Activated T-helper 17 cell treated with anti-CD3 and anti-CD28 coated beads, Interleukin-2, amount 50 U/mL, for 72 hours (primary cell): ENCODE measurements around the gene ADPRM. TPM values are rescaled to one million over a fixed set of nuclear protein-coding genes. Genes with fewer than 3 reads are reported as not detected.

Experiments used
- ATAC-seq: fragments of 150-1000 bp; cut with Tn5 transposase; replicated peaks from 2 replicates; pipeline ENCODE4 v1.10.0; 2021; ENCODE audit warnings: mild to moderate bottlenecking, moderate library complexity
- H3K27ac Mint-ChIP-seq: one replicate; pipeline ENCODE4 v1.8.0; 2022; ENCODE audit warnings: mixed read lengths
- H3K27me3 Mint-ChIP-seq: one replicate; pipeline ENCODE4 v1.8.0; 2022; ENCODE audit warnings: mixed read lengths
- H3K36me3 Mint-ChIP-seq: one replicate; pipeline ENCODE4 v1.8.0; 2022; ENCODE audit warnings: low read depth, mild to moderate bottlenecking, mixed read lengths
- H3K4me1 Mint-ChIP-seq: one replicate; pipeline ENCODE4 v1.8.0; 2022; ENCODE audit warnings: mixed read lengths
- H3K4me3 Mint-ChIP-seq: one replicate; pipeline ENCODE4 v1.8.0; 2022; ENCODE audit warnings: mild to moderate bottlenecking, mixed read lengths
- H3K9me3 Mint-ChIP-seq: one replicate; pipeline ENCODE4 v1.8.0; 2022; ENCODE audit warnings: mixed read lengths
- total RNA-seq, 2 donors: library from RNA; stranded (reverse); gene quantifications; one replicate each; pipeline ENCODE4 v1.2.3, GENCODE V29; 2022

The ADPRM gene, protein sequence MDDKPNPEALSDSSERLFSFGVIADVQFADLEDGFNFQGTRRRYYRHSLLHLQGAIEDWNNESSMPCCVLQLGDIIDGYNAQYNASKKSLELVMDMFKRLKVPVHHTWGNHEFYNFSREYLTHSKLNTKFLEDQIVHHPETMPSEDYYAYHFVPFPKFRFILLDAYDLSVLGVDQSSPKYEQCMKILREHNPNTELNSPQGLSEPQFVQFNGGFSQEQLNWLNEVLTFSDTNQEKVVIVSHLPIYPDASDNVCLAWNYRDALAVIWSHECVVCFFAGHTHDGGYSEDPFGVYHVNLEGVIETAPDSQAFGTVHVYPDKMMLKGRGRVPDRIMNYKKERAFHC
- 10 to 100 TPM; 10.9 to 11.4 TPM for total RNA-seq

DNA sequence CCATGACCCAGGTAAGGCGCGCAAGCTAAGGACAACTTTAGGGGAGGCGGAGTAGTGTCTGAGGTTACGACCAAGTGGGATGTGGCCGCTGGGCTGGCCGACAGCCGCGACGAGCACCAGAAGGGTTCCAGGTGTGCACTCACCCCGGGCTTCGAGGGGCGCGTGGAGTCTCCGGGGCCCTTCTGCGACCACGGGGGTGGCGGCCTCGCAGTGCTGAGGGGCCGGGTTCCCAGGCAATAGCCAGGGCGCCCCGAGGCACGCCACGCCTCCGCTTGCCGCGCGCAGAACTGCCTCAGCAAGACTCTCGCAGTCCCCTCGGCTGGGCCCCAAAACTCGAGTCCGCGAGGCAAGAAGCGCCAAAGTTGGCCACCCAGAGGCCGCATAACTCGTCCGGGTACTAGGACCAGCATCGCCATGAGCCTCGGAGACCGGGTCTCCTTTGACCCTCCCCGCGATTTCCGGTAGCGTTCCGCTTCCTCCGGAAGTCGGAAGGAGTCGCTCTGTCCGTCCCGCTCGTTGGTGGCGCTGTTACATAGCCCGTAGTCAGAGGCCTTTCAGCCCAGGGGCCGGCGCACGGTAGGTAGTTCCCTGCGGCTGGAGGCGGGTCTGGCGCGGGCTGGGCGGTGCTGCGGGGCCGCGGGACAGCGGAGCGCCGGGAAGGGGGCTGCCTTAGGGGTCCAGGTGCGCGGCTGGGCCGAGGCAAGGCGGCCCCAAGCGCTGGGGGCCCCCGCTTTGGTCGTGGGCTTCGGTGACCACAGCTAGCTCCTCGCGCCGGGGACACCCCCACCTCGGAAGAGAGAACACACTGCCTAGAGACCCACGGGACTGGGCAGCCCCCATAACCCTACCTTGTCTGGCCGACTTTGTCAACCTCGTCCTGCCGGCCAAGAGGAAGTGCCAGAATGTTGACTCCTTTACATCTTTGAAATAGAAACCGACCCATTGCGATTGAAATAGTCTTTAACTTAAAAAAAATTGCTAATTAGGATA is at the start of gene ADPRM, which contains the start of gene SCO1:
TSS of gene ADPRM (plus strand) at position 503 of the 990 bp plus-strand sequence. CDS start 7,333 bp downstream, outside the sequence.
TSS of gene SCO1 (minus strand) at position 442 of the 990 bp plus-strand sequence. CDS start at position 416, 26 bp downstream.
- Mint-ChIP-seq H3K4me3 (peak within 1 kb of the TSS; percentile 96), H3K4me1 (peaks cover 19% of the 10 kb centered on the region), H3K27me3 (no peaks in the 10 kb centered on the region), H3K36me3 (peaks cover 50% of the 10 kb centered on the region), H3K9me3 (no peaks in the 10 kb centered on the region), H3K27ac (peak within 1 kb of the TSS; percentile 95)
- peak; percentile 97 for ATAC-seq

DNA sequence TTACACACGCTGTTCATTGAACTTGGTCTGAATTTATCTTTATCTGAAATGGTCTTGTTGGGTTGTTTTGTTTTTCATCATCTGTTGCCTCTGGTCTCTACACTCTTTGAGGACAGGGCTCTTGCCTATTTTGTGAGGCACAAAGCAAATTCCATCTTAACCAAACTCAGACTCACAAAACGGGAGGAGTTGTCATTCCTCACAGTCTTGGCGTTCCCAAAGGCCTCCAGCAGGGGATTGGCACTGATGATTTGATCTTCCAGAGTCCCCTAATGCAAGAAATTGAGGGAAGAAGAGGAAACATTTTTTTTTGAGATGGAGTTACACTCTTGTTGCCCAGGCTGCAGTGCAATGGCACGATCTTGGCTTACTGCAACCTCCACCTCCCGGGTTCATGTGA is 49.0 kb upstream of the ADPRM start:
- H3K4me3 Mint-ChIP-seq = no peak overlapping the region
- H3K4me1 Mint-ChIP-seq = peaks cover 5% of the 10 kb centered on the region
- peaks cover 8% of the 10 kb centered on the region for H3K36me3 Mint-ChIP-seq
- H3K9me3 Mint-ChIP-seq = no peaks in the 10 kb centered on the region
- no peaks in the 10 kb centered on the region for H3K27me3 Mint-ChIP-seq
- no peak overlapping the region for H3K27ac Mint-ChIP-seq
- no peak for ATAC-seq

DNA sequence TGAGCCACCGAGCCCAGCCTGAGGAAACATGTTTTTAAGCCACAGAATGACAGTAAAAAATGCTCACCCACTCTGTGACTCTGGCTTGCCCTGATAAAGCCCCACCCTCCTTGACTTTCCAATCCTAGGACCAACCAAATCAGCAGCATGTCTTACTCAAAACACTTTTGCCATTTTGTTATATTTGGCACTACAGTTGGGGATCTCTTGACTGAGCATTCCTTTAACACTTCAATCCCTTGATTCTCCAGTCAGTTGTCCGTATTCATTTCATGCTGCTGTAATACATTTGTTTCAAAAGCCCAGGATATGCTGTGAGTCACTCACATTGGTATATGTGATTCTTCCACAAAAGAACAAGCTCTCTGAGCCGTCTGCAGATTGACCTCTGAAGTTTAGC is 48.4 kb upstream of the ADPRM start:
- Mint-ChIP-seq H3K27me3 (no peaks in the 10 kb centered on the region), H3K9me3 (no peaks in the 10 kb centered on the region), H3K4me1 (peaks cover 5% of the 10 kb centered on the region), H3K36me3 (peaks cover 6% of the 10 kb centered on the region), H3K4me3 (no peak overlapping the region), H3K27ac (no peak overlapping the region)
- no peak for ATAC-seq

DNA sequence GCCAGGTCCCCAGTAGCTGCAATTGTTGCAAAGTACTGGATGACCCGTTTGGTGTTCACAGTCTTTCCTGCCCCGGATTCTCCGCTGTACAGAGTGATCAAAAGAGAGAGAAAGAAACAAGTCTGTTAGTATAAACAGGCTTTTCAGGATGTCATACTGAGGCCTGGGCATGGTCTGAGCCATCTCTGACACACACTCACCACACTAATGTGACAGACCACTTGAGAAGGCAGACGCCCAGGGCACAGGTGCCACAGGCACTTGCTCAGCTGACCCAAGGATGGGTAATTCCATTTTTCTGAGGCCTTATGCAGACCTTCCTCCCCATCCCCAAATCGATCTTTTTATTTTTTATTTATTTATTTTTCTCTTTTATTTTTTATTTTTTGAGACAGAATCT is 47.8 kb upstream of the ADPRM start:
- H3K36me3 Mint-ChIP-seq = no peaks in the 10 kb centered on the region
- ATAC-seq = no peak
- no peaks in the 10 kb centered on the region for H3K27me3 Mint-ChIP-seq
- H3K27ac Mint-ChIP-seq = no peak overlapping the region
- H3K9me3 Mint-ChIP-seq = no peaks in the 10 kb centered on the region
- no peak overlapping the region for H3K4me3 Mint-ChIP-seq
- H3K4me1 Mint-ChIP-seq = peaks cover 5% of the 10 kb centered on the region

DNA sequence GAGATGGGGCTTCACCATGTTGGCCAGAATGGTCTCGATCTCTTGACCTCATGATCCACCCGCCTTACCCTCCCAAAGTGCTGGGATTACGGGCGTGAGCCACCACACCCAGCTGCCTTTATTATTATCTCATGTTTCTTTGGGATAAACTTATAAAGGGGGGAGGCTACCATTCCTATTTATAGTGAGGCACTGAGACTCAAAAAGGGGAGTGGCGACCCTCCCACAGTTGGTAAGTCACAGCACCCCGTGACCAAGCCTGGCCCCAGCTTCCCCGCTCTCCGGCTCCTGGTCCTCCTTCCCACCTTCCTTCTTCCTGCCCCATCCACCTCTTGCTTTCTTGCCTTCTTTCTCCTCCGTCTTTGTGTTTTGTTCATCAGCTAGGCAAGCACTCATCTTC is 45.5 kb upstream of the ADPRM start:
- H3K4me1 Mint-ChIP-seq = peaks cover 5% of the 10 kb centered on the region
- ATAC-seq = no peak
- H3K4me3 Mint-ChIP-seq = no peak overlapping the region
- no peaks in the 10 kb centered on the region for H3K27me3 Mint-ChIP-seq
- H3K9me3 Mint-ChIP-seq = no peaks in the 10 kb centered on the region
- H3K27ac Mint-ChIP-seq = no peak overlapping the region
- no peaks in the 10 kb centered on the region for H3K36me3 Mint-ChIP-seq

DNA sequence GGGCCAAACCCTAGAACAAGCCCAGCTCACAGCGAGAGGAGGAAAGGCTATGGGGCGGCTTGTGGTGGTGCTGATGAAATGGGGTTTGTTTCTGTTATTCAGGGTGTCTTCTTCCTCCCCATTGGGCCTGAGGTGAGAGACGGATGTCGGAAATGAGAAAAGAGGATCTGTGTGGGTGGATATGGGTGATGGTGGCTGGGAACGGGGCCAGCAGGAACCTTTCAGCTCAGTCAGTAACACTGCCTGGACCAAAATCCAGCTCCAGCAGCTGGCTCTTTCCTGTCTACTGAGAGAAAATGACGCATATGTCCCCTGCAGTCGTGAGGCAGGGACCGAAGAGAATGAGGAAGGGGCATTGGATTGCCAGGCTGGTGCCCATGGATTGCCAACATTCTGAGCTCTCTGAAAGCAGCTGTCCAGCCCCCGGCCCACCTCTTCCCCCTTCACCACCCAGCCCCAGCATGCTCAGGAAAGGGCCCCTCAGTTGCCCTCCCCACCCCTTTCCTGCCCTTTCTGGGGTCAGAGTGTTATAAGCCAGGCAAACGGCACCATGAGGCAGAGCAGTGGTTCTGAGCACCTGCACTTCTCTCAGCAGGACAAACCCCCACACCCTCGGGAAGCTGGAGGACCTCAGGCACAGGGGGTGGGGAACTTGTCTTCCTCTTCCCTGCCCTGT is 44.3 kb upstream of the ADPRM start:
- Mint-ChIP-seq H3K9me3 (no peaks in the 10 kb centered on the region), H3K4me3 (peak overlapping the region; percentile 38), H3K27me3 (no peaks in the 10 kb centered on the region), H3K4me1 (peaks cover 5% of the 10 kb centered on the region), H3K36me3 (no peaks in the 10 kb centered on the region), H3K27ac (peak overlapping the region; percentile 67)
- ATAC-seq = peak; percentile 62

DNA sequence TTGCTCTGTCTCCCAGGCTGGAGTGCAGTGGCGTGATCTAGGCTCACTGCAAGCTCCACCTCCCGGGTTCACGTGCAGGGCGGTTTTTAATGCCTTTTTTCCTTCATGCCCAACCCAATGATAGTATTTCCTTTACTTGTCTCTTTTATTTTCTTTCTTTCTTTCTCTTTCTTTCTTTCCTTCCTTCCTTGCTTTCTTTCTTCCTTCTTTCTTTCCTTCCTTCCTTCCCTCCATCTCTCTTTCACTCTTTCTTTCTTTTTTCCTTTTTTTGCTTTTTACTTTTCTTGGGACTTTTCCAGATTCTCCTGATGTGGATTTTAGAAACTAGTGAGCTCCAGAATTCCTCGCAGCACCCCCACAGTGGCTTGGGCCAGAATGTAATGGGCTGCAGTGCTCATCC is 43.4 kb upstream of the ADPRM start:
- Mint-ChIP-seq H3K9me3 (no peaks in the 10 kb centered on the region), H3K4me3 (no peak overlapping the region), H3K4me1 (peaks cover 5% of the 10 kb centered on the region), H3K27ac (peak overlapping the region; percentile 67), H3K27me3 (no peaks in the 10 kb centered on the region), H3K36me3 (no peaks in the 10 kb centered on the region)
- no peak for ATAC-seq

DNA sequence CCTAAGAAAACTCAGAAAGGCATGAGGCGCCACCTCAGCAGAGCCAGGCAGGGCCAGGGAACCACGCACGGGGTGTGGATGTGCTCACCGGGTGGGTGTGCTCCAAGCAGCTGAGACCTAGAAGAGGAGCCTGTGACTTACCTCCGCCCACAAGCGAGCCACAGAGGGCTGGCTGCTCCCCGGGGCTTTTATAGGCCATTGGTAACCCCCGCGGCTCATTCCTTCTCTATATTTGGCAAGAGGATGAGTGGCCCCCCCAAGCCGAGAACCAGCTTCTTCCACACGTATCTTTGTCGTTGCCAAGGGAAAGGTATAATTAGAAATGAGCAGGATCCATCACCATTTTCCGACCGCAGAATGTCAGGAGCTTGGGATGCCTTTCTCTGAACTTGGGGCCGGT is 40.2 kb upstream of the ADPRM start, which contains the start of gene MYH3:
TSS of gene MYH3 (minus strand) at position 162 of the 400 bp plus-strand sequence. CDS start 2,245 bp downstream, outside the sequence.
- no peak for ATAC-seq
- Mint-ChIP-seq H3K36me3 (peaks cover 7% of the 10 kb centered on the region), H3K4me3 (no peak within 1 kb of the TSS), H3K27ac (no peak within 1 kb of the TSS), H3K4me1 (peaks cover 5% of the 10 kb centered on the region), H3K9me3 (no peaks in the 10 kb centered on the region), H3K27me3 (no peaks in the 10 kb centered on the region)

DNA sequence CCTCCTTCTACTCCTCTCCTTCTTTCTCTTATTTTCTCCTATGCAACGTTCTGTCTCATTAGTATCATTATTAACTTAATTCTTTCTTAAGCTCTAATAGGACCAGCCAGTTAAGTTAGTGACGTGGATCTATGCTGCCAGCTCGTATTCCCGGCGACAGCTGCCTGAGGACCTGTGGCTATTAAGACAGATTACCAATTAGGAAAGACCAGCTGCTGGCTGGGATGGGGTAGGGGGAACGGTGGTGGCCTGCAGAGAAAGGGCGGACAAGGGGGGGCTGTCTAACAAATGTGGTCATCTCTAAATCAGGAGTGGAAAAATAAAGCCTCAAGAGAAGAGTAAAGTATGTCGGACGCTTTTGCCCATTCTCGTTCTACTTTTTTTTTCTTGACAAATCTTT is 39.5 kb upstream of the ADPRM start:
- H3K27me3 Mint-ChIP-seq = no peaks in the 10 kb centered on the region
- H3K9me3 Mint-ChIP-seq = no peaks in the 10 kb centered on the region
- no peak overlapping the region for H3K4me3 Mint-ChIP-seq
- H3K4me1 Mint-ChIP-seq = peaks cover 3% of the 10 kb centered on the region
- H3K27ac Mint-ChIP-seq = no peak overlapping the region
- H3K36me3 Mint-ChIP-seq = peaks cover 7% of the 10 kb centered on the region
- ATAC-seq = no peak

DNA sequence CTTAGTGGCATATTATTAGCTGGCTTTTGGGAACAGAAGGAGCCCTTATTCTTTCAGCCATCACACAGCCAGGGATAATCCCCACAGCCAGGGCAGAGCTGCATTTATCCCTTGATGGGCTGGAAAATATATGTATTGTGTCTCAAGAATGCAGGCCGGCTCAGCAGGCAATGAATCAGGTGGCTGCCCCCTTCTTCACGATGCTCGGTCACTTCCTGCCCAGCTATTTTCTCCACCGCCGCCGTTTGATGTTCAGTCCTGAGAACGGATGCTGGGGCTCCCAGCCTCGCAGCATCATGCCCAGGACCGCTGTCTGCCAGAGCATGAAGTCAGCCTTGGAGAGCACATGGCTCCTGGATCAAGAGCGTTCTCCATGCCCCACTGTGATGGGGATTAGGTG is 36.0 kb upstream of the ADPRM start:
- H3K27me3 Mint-ChIP-seq = no peaks in the 10 kb centered on the region
- H3K4me3 Mint-ChIP-seq = no peak overlapping the region
- H3K36me3 Mint-ChIP-seq = peaks cover 12% of the 10 kb centered on the region
- ATAC-seq = no peak
- no peak overlapping the region for H3K27ac Mint-ChIP-seq
- H3K9me3 Mint-ChIP-seq = no peaks in the 10 kb centered on the region
- no peaks in the 10 kb centered on the region for H3K4me1 Mint-ChIP-seq

DNA sequence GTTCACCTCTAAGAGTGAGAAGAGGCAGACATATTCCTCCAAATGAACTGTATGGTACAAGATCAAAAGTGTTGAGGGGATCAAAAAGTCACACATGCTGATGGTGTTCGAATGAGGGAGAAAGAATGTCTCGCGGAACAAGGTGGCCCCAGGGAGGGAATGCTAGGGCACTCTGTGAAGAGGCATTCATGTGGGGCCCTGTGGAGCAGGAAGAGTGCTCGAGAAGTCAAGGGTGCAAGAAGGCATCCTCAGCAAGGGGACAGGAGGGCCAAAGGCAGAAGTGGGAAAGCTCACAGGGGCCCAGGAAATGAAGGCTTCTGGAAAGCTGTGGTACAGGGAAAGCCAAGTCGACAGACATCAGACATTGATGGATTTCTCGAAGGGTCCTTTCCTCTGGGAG is 34.2 kb upstream of the ADPRM start:
- Mint-ChIP-seq H3K27ac (no peak overlapping the region), H3K36me3 (peaks cover 12% of the 10 kb centered on the region), H3K4me3 (no peak overlapping the region), H3K9me3 (no peaks in the 10 kb centered on the region), H3K27me3 (no peaks in the 10 kb centered on the region), H3K4me1 (no peaks in the 10 kb centered on the region)
- no peak for ATAC-seq

DNA sequence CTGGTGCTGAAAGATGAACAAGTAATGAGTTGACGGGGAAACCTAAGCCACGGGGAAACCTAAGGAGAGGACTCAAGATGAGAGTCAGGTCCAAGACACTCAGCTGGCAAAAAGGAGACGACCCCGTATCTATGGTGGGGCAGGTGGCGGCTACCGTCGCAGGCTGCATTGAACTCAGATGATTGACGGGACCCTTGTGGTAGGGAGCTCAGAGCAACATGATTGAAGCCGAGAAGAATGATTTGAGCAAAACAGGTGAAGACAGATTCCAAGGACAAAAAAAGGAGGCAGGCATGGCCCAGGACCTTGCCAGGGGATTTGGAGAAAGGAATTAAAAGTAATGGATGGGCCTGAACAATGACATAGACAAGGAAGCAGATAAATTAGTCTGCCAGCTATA is 32.8 kb upstream of the ADPRM start:
- Mint-ChIP-seq H3K4me3 (no peak overlapping the region), H3K27me3 (no peaks in the 10 kb centered on the region), H3K4me1 (no peaks in the 10 kb centered on the region), H3K27ac (no peak overlapping the region), H3K36me3 (peaks cover 8% of the 10 kb centered on the region), H3K9me3 (no peaks in the 10 kb centered on the region)
- ATAC-seq = no peak

DNA sequence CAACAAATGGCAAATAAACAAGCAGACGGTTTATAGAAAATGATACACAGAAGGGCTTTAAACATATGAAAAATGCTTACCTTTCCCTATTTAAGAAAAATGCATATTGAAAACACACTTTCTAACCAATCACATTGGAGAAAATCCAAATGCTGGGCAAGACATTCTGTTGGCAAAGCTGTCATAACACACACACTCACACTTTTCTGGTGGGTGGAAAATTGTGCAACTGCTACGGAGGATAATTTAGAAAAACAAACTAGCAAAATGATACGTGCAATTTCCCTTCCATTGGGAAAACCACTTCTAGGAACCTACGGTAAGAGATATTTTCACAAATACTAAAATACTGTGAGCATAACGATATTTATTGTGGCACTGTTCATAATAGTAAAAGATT is 30.5 kb upstream of the ADPRM start:
- H3K27me3 Mint-ChIP-seq = no peaks in the 10 kb centered on the region
- no peak overlapping the region for H3K4me3 Mint-ChIP-seq
- no peak overlapping the region for H3K27ac Mint-ChIP-seq
- no peaks in the 10 kb centered on the region for H3K9me3 Mint-ChIP-seq
- no peaks in the 10 kb centered on the region for H3K4me1 Mint-ChIP-seq
- ATAC-seq = no peak
- peaks cover 5% of the 10 kb centered on the region for H3K36me3 Mint-ChIP-seq

DNA sequence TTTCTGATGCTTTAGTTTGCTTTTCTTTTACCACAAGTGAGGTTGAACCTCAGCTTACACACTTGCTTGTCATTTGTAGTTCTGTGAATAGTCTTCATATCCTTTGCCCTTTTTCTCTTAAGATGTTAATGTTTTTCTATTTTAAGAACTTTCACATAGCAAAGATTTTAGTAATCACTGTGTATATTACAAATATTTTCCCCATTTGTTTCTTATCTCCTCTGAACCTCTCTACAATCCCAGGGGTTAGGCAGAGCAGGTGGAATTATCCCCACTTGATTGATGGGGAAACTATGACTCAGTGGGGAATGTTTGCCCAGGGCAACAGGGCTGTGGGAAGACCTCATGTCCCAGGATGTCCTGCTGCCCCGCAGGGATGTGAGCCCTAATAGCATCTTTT is 28.6 kb upstream of the ADPRM start:
- Mint-ChIP-seq H3K4me3 (no peak overlapping the region), H3K9me3 (no peaks in the 10 kb centered on the region), H3K36me3 (peaks cover 23% of the 10 kb centered on the region), H3K27ac (no peak overlapping the region), H3K4me1 (no peaks in the 10 kb centered on the region), H3K27me3 (no peaks in the 10 kb centered on the region)
- ATAC-seq = no peak
